ENCODE data around the gene FOXO3. TPM values are rescaled to one million over a fixed set of nuclear protein-coding genes. Genes with fewer than 3 reads are reported as not detected.

The FOXO3 gene
- total RNA-seq, 2 experiments from 2014 or later, result 7.5 to 9.0 TPM

- intact Hi-C loops (cut with micrococcal nuclease), result loop anchor here (5.0 kb wide), 1 partner anchor 71 kb away; no protein-coding TSS in a partner anchor
- H3K36me3 Mint-ChIP-seq (ENCODE audit: low read depth), result peaks cover 37% of the 10 kb centered on the region
- peaks cover 1% of the 10 kb centered on the region for H3K27me3 Mint-ChIP-seq
- CTCF ChIA-PET, result interaction anchor here (1.1 to 1.5 kb wide), 4 partner anchors 25 to 506 kb away, joined by 3 read pairs; no protein-coding TSS in a partner anchor
- peaks cover 61% of the 10 kb centered on the region for H3K4me1 Mint-ChIP-seq (ENCODE audit: low read depth)
- POLR2A ChIA-PET, result interaction anchor here (1.2 kb wide), 1 partner anchor 308 kb away, joined by 3 read pairs; no protein-coding TSS in a partner anchor
- H3K9me3 Mint-ChIP-seq, result no peaks in the 10 kb centered on the region
- ATAC-seq, result no peak
- no peak overlapping the region for H3K4me3 Mint-ChIP-seq
- no peak for TF ChIP-seq CTCF (IDR thresholded peaks at IDR 0.05)
- no peak for DNase-seq
- H3K27ac Mint-ChIP-seq, result no peak overlapping the region
Measured at GRCh38 chr6:108566406-108566805, 5.7 kb downstream of the FOXO3 start.

- no peak for TF ChIP-seq CTCF (IDR thresholded peaks at IDR 0.05)
- no peak for ATAC-seq
- ChIA-PET CTCF (interaction anchor here (0.8 kb wide), 1 partner anchor 23 kb away, joined by 3 read pairs; no protein-coding TSS in a partner anchor), POLR2A (interaction anchor here (1.0 to 1.6 kb wide), 4 partner anchors 9 to 314 kb away, joined by 3 to 5 read pairs (median 3); no protein-coding TSS in a partner anchor)
- Mint-ChIP-seq H3K27me3 (peaks cover 1% of the 10 kb centered on the region), H3K9me3 (no peaks in the 10 kb centered on the region), H3K36me3 (ENCODE audit: low read depth) (peaks cover 33% of the 10 kb centered on the region), H3K4me3 (no peak overlapping the region), H3K27ac (no peak overlapping the region), H3K4me1 (ENCODE audit: low read depth) (peaks cover 54% of the 10 kb centered on the region)
- intact Hi-C loops (cut with micrococcal nuclease), result loop anchor here (5.0 kb wide), 1 partner anchor 69 kb away; no protein-coding TSS in a partner anchor
- no peak for DNase-seq
Measured at GRCh38 chr6:108568101-108568500, 7.4 kb downstream of the FOXO3 start.

GRCh38 chr6:108568551-108569305, 8.0 kb downstream of the FOXO3 start:
- H3K4me1 Mint-ChIP-seq (ENCODE audit: low read depth), result peaks cover 51% of the 10 kb centered on the region
- peaks cover 33% of the 10 kb centered on the region for H3K36me3 Mint-ChIP-seq (ENCODE audit: low read depth)
- ATAC-seq (no peak), DNase-seq (no peak)
- intact Hi-C loops (cut with micrococcal nuclease), result loop anchor here (5.0 kb wide), 1 partner anchor 69 kb away; no protein-coding TSS in a partner anchor
- H3K4me3 Mint-ChIP-seq, result no peak overlapping the region
- POLR2A ChIA-PET, result interaction anchor here (1.2 to 1.6 kb wide), 3 partner anchors 9 to 314 kb away, joined by 3 to 5 read pairs (median 3); no protein-coding TSS in a partner anchor
- CTCF ChIA-PET, result interaction anchor here (0.8 kb wide), 1 partner anchor 23 kb away, joined by 3 read pairs; no protein-coding TSS in a partner anchor
- no peak overlapping the region for H3K27ac Mint-ChIP-seq
- H3K27me3 Mint-ChIP-seq, result no peaks in the 10 kb centered on the region
- H3K9me3 Mint-ChIP-seq, result no peaks in the 10 kb centered on the region
- no peak for TF ChIP-seq CTCF (IDR thresholded peaks at IDR 0.05)

GRCh38 chr6:108570517-108570916, 9.8 kb downstream of the FOXO3 start:
- peaks cover 44% of the 10 kb centered on the region for H3K4me1 Mint-ChIP-seq (ENCODE audit: low read depth)
- no peak overlapping the region for H3K27ac Mint-ChIP-seq
- H3K9me3 Mint-ChIP-seq, result no peaks in the 10 kb centered on the region
- ATAC-seq (no peak), DNase-seq (no peak)
- POLR2A ChIA-PET, result interaction anchor here (0.6 kb wide), 1 partner anchor 22 kb away, joined by 3 read pairs; no protein-coding TSS in a partner anchor
- no peaks in the 10 kb centered on the region for H3K27me3 Mint-ChIP-seq
- CTCF ChIA-PET, result interaction anchor here (1.5 kb wide), 1 partner anchor 46 kb away, joined by 3 read pairs; no protein-coding TSS in a partner anchor
- intact Hi-C loops (cut with micrococcal nuclease), result no loop called here
- H3K36me3 Mint-ChIP-seq (ENCODE audit: low read depth), result peaks cover 34% of the 10 kb centered on the region
- no peak for TF ChIP-seq CTCF (IDR thresholded peaks at IDR 0.05)
- no peak overlapping the region for H3K4me3 Mint-ChIP-seq

Data from activated CD8-positive, alpha-beta T cell treated with anti-CD3 and anti-CD28 coated beads for 36 hours (primary cell).